B cell (primary cell): Measurements from ENCODE around the gene POLRMT. TPM values are rescaled to one million over a fixed set of nuclear protein-coding genes. Genes with fewer than 3 reads are reported as not detected.

Source experiments
- ATAC-seq: fragments of 200-7000 bp; cut with Tn5 transposase; one replicate; pipeline ENCODE4 v1.10.0; 2021; ENCODE audit warnings: low read depth, mild to moderate bottlenecking, moderate number of reproducible peaks, moderate library complexity
- CTCF ChIA-PET: fragments of 350-600 bp; sonication (Branson Sonifier 250); formaldehyde crosslinking; loops from one replicate; lab custom pipeline; 2021; ENCODE audit warnings: antibody characterized with exemption, inconsistent platforms; lab: Charles Lee
- POLR2A ChIA-PET: fragments of 350-600 bp; sonication (Branson Sonifier 250); formaldehyde crosslinking; loops from one replicate; lab custom pipeline; 2021; ENCODE audit warnings: antibody characterized with exemption; lab: Charles Lee
- DNase-seq: peaks from one replicate; pipeline ENCODE4 v3.0.0; 2013
- H2AFZ ChIP-seq: 2 replicates; pipeline ENCODE4 v1.6.1; 2012; ENCODE audit warnings: mild to moderate bottlenecking, low read depth, low read length; ENCODE audit not compliant: insufficient read depth, poor library complexity, severe bottlenecking
- H3K27ac ChIP-seq, 2 donors: 1 replicate in 1 of 2; 2 replicates in 1 of 2; pipeline ENCODE4 v1.5.1; 2012 to 2013; ENCODE audit warnings: low read length in 2 of 2, mild to moderate bottlenecking in 2 of 2, moderate library complexity in 1 of 2
- H3K27me3 ChIP-seq, 4 experiments: fragments of 200-600 bp in 1 of 4; sonication (generic) in 1 of 4; replicated peaks in 1 of 4; 1 replicate in 2 of 4; 2 replicates in 2 of 4; pipeline versions ENCODE4 v1.6.1 to v1.7.0; 2013 to 2016; ENCODE audit warnings: low read length in 3 of 4, mild to moderate bottlenecking in 2 of 4, mixed read lengths in 1 of 4, moderate library complexity in 1 of 4; ENCODE audit not compliant: insufficient read depth in 4 of 4, control insufficient read depth in 3 of 4; ENCODE audit errors: control extremely low read depth in 1 of 4
- H3K36me3 ChIP-seq, 2 experiments: replicated peaks in 1 of 2; 1 replicate in 1 of 2; 2 replicates in 1 of 2; pipeline versions ENCODE4 v1.6.1 to v1.7.1; 2013; ENCODE audit warnings: low read length in 1 of 2; ENCODE audit not compliant: insufficient read depth in 2 of 2, control insufficient read depth in 1 of 2; ENCODE audit errors: control extremely low read depth in 1 of 2, extremely low read depth in 1 of 2
- H3K4me1 ChIP-seq, 2 donors: fragments of 200-600 bp in 1 of 2; sonication (generic) in 1 of 2; 1 replicate in 1 of 2; 2 replicates in 1 of 2; pipeline versions ENCODE4 v1.5.1 to v1.6.1; 2013 to 2017; ENCODE audit warnings: low read length in 2 of 2; ENCODE audit not compliant: control insufficient read depth in 2 of 2, insufficient read depth in 2 of 2
- H3K4me2 ChIP-seq: replicated peaks from 2 replicates; pipeline ENCODE3; 2012; ENCODE audit warnings: mild to moderate bottlenecking, low read depth, low read length; ENCODE audit not compliant: poor library complexity, severe bottlenecking
- H3K4me3 ChIP-seq, 5 experiments: fragments of 200-600 bp in 1 of 5; sonication (generic) in 1 of 5; 1 replicate in 3 of 5; 2 replicates in 2 of 5; pipeline versions ENCODE4 v1.5.1 to v1.7.0; 2011 to 2016; ENCODE audit warnings: low read length in 4 of 5, mild to moderate bottlenecking in 4 of 5, low read depth in 2 of 5, control low read depth in 1 of 5, moderate library complexity in 1 of 5; ENCODE audit not compliant: insufficient read depth in 1 of 5; ENCODE audit errors: control extremely low read depth in 1 of 5, extremely low read depth in 1 of 5
- H3K79me2 ChIP-seq: fragments of 200-600 bp; sonication (generic); one replicate; pipeline ENCODE4 v1.6.0; 2016; ENCODE audit warnings: low read length; ENCODE audit not compliant: control insufficient read depth, insufficient read depth
- H3K9ac ChIP-seq: fragments of 200-600 bp; sonication (generic); 2 replicates; pipeline ENCODE4 v1.6.1; 2017; ENCODE audit warnings: mild to moderate bottlenecking, low read length, moderate library complexity
- H3K9me3 ChIP-seq, 3 donors: one replicate each; pipeline versions ENCODE4 v1.6.1 to v1.7.1; 2013; ENCODE audit warnings: low read length in 2 of 3; ENCODE audit not compliant: control insufficient read depth in 2 of 3, insufficient read depth in 1 of 3; ENCODE audit errors: control extremely low read depth in 1 of 3
- H4K20me1 ChIP-seq: 2 replicates; pipeline ENCODE4 v1.6.0; 2012; ENCODE audit warnings: mild to moderate bottlenecking, low read length; ENCODE audit not compliant: insufficient read depth, control insufficient read depth, poor library complexity, severe bottlenecking
- H3K27ac Mint-ChIP-seq: one replicate; pipeline ENCODE4 v1.8.0; 2021; ENCODE audit warnings: mixed read lengths
- H3K27me3 Mint-ChIP-seq: one replicate; pipeline ENCODE4 v1.8.0; 2021; ENCODE audit warnings: mixed read lengths
- H3K4me1 Mint-ChIP-seq: one replicate; pipeline ENCODE4 v1.8.0; 2021; ENCODE audit warnings: mixed read lengths
- H3K4me3 Mint-ChIP-seq: one replicate; pipeline ENCODE4 v1.8.0; 2021; ENCODE audit warnings: mixed read lengths
- H3K9me3 Mint-ChIP-seq: one replicate; pipeline ENCODE4 v1.8.0; 2022; ENCODE audit warnings: mixed read lengths; ENCODE audit not compliant: insufficient read depth
- EZH2 ChIP-seq: IDR thresholded peaks from 2 replicates; pipeline ENCODE4 v1.6.1; 2012; ENCODE audit warnings: borderline replicate concordance, low read depth, mild to moderate bottlenecking, moderate library complexity, low read length; ENCODE audit not compliant: insufficient read depth, poor library complexity, severe bottlenecking
- WGBS: methylation state at CpG from one replicate; pipeline ENCODE4 v1.1.5; 2013; ENCODE audit warnings: missing lambda C conversion rate; ENCODE audit not compliant: insufficient coverage; 5-methylcytosine and 5-hydroxymethylcytosine counted together
- intact Hi-C: fragments of 100-400 bp; cut with micrococcal nuclease; formaldehyde crosslinking; loops from one replicate; pipeline ENCODE4 v1.10.0; 2022
- polyA plus RNA-seq: library from polyadenylated mRNA; depleted of rRNA; stranded (reverse); fragments of >200 nt; gene quantifications from 2 replicates; pipeline ENCODE4 v1.2.3, GENCODE V29; 2012
- total RNA-seq, 2 donors: library from RNA; stranded (reverse); fragments of 120-200 nt in 1 of 2; gene quantifications; 1 replicate in 1 of 2; 2 replicates in 1 of 2; pipeline versions ENCODE4 v1.2.3 to v1.2.4, GENCODE V29; 2013 to 2022
- TF ChIP-seq, protein P1 (sequence below): fragments of 200-600 bp; IDR thresholded peaks from one replicate; pipeline ENCODE4 v1.8.0; 2022; ENCODE audit warnings: antibody characterized with exemption, mild to moderate bottlenecking

Gene POLRMT
- total and polyA plus RNA-seq, 2 donors (not counting 1 experiment from before 2014, with no cell fraction given): 77.8 to 98.0 TPM

DNA sequence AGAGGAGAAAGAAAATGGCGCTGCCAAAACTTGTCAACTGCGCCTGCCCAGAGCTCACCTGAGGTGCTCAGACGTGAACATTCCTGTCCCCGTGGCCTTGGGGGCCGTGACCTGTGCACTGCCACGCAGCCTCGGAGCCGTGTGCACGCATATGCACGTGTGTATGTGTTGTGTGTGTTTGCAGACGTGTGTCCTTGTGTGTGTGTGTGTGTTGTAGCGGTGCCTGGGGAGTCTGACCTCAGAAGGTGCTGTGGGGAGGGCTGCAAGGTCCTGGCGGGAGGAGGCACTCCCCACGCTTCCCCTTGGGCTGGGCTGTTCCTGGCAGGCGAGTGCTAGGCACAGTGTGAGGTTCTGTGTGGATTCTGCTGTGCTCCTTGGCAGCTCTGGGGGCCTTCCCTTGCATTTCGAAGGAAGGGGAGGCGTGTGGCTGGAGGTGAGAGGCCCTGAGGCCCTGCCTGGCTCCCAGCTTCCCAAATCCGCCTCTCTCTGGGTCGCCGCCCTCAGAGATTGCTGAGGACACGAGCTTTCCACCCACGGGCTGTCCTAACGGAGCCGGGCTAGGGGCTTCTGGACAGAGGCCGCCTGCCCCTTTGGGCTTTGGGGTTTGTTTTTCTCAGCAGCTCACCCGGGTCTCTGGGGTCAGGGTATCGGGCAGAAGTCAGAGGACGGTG lies 56.4 kb downstream of the POLRMT start:
- Histone ChIP-seq H3K79me2 (peaks cover 76% of the 10 kb centered on the region), H3K4me3 (no peak overlapping the region), H4K20me1 (peaks cover 89% of the 10 kb centered on the region), H3K36me3 (peaks cover 0 to 24% of the 10 kb centered on the region in 2 experiments), H3K27me3 (no peaks in the 10 kb centered on the region), H3K27ac (no peak overlapping the region), H2AFZ (no peak overlapping the region), H3K9me3 (no peaks in the 10 kb centered on the region), H3K4me1 (peaks cover 19 to 24% of the 10 kb centered on the region in 2 donors), H3K9ac (no peak overlapping the region), H3K4me2 (no peak overlapping the region)
- peaks cover 26% of the 10 kb centered on the region for H3K4me1 Mint-ChIP-seq
- no peak overlapping the region for H3K4me3 Mint-ChIP-seq
- H3K9me3 Mint-ChIP-seq: no peaks in the 10 kb centered on the region
- 96% methylated on average over 28 of the region's 28 CpGs for WGBS
- ATAC-seq: no peak
- H3K27ac Mint-ChIP-seq: peak overlapping the region; percentile 26
- H3K27me3 Mint-ChIP-seq: no peaks in the 10 kb centered on the region
- CTCF ChIA-PET: interaction anchor here (2.7 kb wide), 1 partner anchor 7 kb away, joined by 12 read pairs; no protein-coding TSS in a partner anchor
- intact Hi-C loops: no loop called here
- POLR2A ChIA-PET: interaction anchor here (0.6 kb wide), 2 partner anchors 93 to 586 kb away, joined by 4 read pairs; no protein-coding TSS in a partner anchor
- no peak for TF ChIP-seq EZH2
- TF ChIP-seq, protein P1, sequence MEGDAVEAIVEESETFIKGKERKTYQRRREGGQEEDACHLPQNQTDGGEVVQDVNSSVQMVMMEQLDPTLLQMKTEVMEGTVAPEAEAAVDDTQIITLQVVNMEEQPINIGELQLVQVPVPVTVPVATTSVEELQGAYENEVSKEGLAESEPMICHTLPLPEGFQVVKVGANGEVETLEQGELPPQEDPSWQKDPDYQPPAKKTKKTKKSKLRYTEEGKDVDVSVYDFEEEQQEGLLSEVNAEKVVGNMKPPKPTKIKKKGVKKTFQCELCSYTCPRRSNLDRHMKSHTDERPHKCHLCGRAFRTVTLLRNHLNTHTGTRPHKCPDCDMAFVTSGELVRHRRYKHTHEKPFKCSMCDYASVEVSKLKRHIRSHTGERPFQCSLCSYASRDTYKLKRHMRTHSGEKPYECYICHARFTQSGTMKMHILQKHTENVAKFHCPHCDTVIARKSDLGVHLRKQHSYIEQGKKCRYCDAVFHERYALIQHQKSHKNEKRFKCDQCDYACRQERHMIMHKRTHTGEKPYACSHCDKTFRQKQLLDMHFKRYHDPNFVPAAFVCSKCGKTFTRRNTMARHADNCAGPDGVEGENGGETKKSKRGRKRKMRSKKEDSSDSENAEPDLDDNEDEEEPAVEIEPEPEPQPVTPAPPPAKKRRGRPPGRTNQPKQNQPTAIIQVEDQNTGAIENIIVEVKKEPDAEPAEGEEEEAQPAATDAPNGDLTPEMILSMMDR: no peak
- DNase-seq: no peak
